Tibial nerve (tissue), 4 donors: ENCODE data around the gene ABHD8. TPM values are rescaled to one million over a fixed set of nuclear protein-coding genes. Genes with fewer than 3 reads are reported as not detected.
"Not testable (repeated sequence)": the region's sequence is repeated elsewhere in the genome, so short reads cannot be mapped to it uniquely, and the experiment has no call there.

Experiments
- DNase-seq, 2 donors: peaks; one replicate each; pipeline ENCODE4 v3.0.0-alpha.2; 2019; ENCODE audit warnings: low spot score in 2 of 2
- H3K27ac ChIP-seq, 4 donors: fragments of 200-600 bp; sonication (generic) in 3 of 4; one replicate each; pipeline ENCODE4 v1.5.1; 2017 to 2019; ENCODE audit warnings: mild to moderate bottlenecking in 1 of 4
- H3K27me3 ChIP-seq, 2 donors: fragments of 200-600 bp; sonication (generic) in 1 of 2; one replicate each; pipeline versions ENCODE4 v1.5.1 to v1.6.0; 2017 to 2019
- H3K36me3 ChIP-seq, 3 donors: fragments of 200-600 bp; sonication (generic); one replicate each; pipeline ENCODE4 v1.5.1; 2018 to 2019
- H3K4me1 ChIP-seq, 4 donors: fragments of 200-600 bp; sonication (generic) in 3 of 4; one replicate each; pipeline ENCODE4 v1.5.1; 2017 to 2019
- H3K4me3 ChIP-seq, 4 donors: fragments of 200-600 bp; sonication (generic) in 3 of 4; one replicate each; pipeline ENCODE4 v1.5.1; 2017 to 2019; ENCODE audit warnings: mild to moderate bottlenecking in 1 of 4, moderate library complexity in 1 of 4
- H3K9me3 ChIP-seq, 4 donors: fragments of 200-600 bp; sonication (generic) in 3 of 4; one replicate each; pipeline ENCODE4 v1.5.1; 2017 to 2019
- CTCF ChIP-seq, 5 experiments: fragments of 200-600 bp in 3 of 5; fragments of 450-650 bp in 2 of 5; sonication (generic) in 3 of 5; IDR thresholded peaks; one replicate each; pipeline ENCODE4 v1.5.1; 2016 to 2019; ENCODE audit warnings: antibody characterized with exemption in 5 of 5, mild to moderate bottlenecking in 3 of 5, moderate library complexity in 2 of 5
- EP300 ChIP-seq, 2 donors: sonication (generic); formaldehyde crosslinking; IDR thresholded peaks; one replicate each; pipeline ENCODE4 v1.6.1; 2017; ENCODE audit warnings: antibody characterized with exemption in 2 of 2, mild to moderate bottlenecking in 1 of 2
- POLR2A ChIP-seq, 2 donors: fragments of 450-650 bp; IDR thresholded peaks; one replicate each; pipeline ENCODE4 v1.6.1; 2017; ENCODE audit warnings: antibody characterized with exemption in 2 of 2, mild to moderate bottlenecking in 2 of 2, moderate library complexity in 2 of 2
- WGBS, 2 donors: methylation state at CpG; one replicate each; pipeline ENCODE4 v1.1.5; 2018; 5-methylcytosine and 5-hydroxymethylcytosine counted together
- total RNA-seq, 4 donors: library from RNA; depleted of rRNA; stranded (reverse); fragments of >200 nt; gene quantifications; one replicate each; pipeline ENCODE4 v1.1.0, GENCODE V29; 2016

Gene ABHD8
- total RNA-seq, 4 donors from 2014 or later = 15.7 to 22.9 (median 19.9) TPM

- DNase-seq = no peak
- peak overlapping the region; percentile 23 to 90 (median 84) for H3K27ac ChIP-seq
- peaks cover 0 to 29% (median 0%) of the 10 kb centered on the region in 3 donors for H3K36me3 ChIP-seq
- TF ChIP-seq POLR2A (IDR thresholded peaks at IDR 0.05) = no peak
- TF ChIP-seq CTCF (IDR thresholded peaks at IDR 0.05) = no peak
- TF ChIP-seq EP300 (IDR thresholded peaks at IDR 0.05) = no peak
- H3K9me3 ChIP-seq = peaks cover 0 to 3% (median 0%) of the 10 kb centered on the region in 4 donors
- no peaks in the 10 kb centered on the region for H3K27me3 ChIP-seq
- H3K4me3 ChIP-seq = peak overlapping the region; percentile 51 to 94 (median 79)
- peaks cover 0 to 51% (median 33%) of the 10 kb centered on the region in 4 donors for H3K4me1 ChIP-seq
- WGBS, 2 donors = 17 to 21% methylated on average over 2 to 14 of the region's 29 CpGs
Measured at GRCh38 chr19:17302391-17303166, 646 bp downstream of the ABHD8 start.

GRCh38 chr19:17300992-17301619 is 2.1 kb downstream of the ABHD8 start:
- H3K4me1 ChIP-seq = peaks cover 0 to 36% (median 23%) of the 10 kb centered on the region in 4 donors
- DNase-seq = no peak
- peaks cover 0 to 3% (median 0%) of the 10 kb centered on the region in 4 donors for H3K9me3 ChIP-seq
- H3K4me3 ChIP-seq = no peak overlapping the region
- H3K36me3 ChIP-seq = peaks cover 0 to 37% (median 0%) of the 10 kb centered on the region in 3 donors
- no peak for TF ChIP-seq EP300 (IDR thresholded peaks at IDR 0.05)
- TF ChIP-seq CTCF (IDR thresholded peaks at IDR 0.05) = no peak
- TF ChIP-seq POLR2A (IDR thresholded peaks at IDR 0.05) = no peak
- H3K27me3 ChIP-seq = no peaks in the 10 kb centered on the region
- WGBS, 2 donors = 94 to 97% methylated on average over 14 to 50 of the region's 51 CpGs
- H3K27ac ChIP-seq = no peak overlapping the region

- Histone ChIP-seq H3K27ac (no peak overlapping the region), H3K9me3 (peaks cover 0 to 3% (median 0%) of the 10 kb centered on the region in 4 donors), H3K36me3 (peaks cover 0 to 51% (median 0%) of the 10 kb centered on the region in 3 donors), H3K4me3 (no peak overlapping the region), H3K27me3 (no peaks in the 10 kb centered on the region), H3K4me1 (peaks cover 0 to 18% (median 6%) of the 10 kb centered on the region in 4 donors)
- no peak for TF ChIP-seq EP300 (IDR thresholded peaks at IDR 0.05)
- no peak for TF ChIP-seq POLR2A (IDR thresholded peaks at IDR 0.05)
- no peak for TF ChIP-seq CTCF (IDR thresholded peaks at IDR 0.05)
- 77 to 83% methylated on average over 6 of the region's 6 CpGs for WGBS, 2 donors
- no peak for DNase-seq
Measured at GRCh38 chr19:17296976-17297375, 6.2 kb downstream of the ABHD8 start.

GRCh38 chr19:17296273-17296672 is 7.0 kb downstream of the ABHD8 start:
- TF ChIP-seq POLR2A (IDR thresholded peaks at IDR 0.05) (no peak), CTCF (IDR thresholded peaks at IDR 0.05) (no peak), EP300 (IDR thresholded peaks at IDR 0.05) (no peak)
- no peak overlapping the region for H3K27ac ChIP-seq
- H3K4me3 ChIP-seq = no peak overlapping the region
- H3K27me3 ChIP-seq = no peaks in the 10 kb centered on the region
- H3K36me3 ChIP-seq = peaks cover 0 to 49% (median 0%) of the 10 kb centered on the region in 3 donors
- H3K4me1 ChIP-seq = peaks cover 0 to 17% (median 7%) of the 10 kb centered on the region in 4 donors
- no peak for DNase-seq
- 61 to 64% methylated on average over 4 of the region's 4 CpGs for WGBS, 2 donors
- H3K9me3 ChIP-seq = peaks cover 0 to 3% (median 0%) of the 10 kb centered on the region in 4 donors

- H3K4me3 ChIP-seq, H3K27ac ChIP-seq, H3K9me3 ChIP-seq, DNase-seq, H3K27me3 ChIP-seq: not testable (repeated sequence)
- H3K36me3 ChIP-seq = peaks cover 0 to 42% (median 0%) of the 10 kb centered on the region in 3 donors
- 97% methylated on average over 6 of the region's 6 CpGs for WGBS, 2 donors
- H3K4me1 ChIP-seq = peaks cover 0 to 17% (median 7%) of the 10 kb centered on the region in 4 donors
Measured at GRCh38 chr19:17295551-17295950, 7.7 kb downstream of the ABHD8 start.
